Neural cell (in vitro differentiated cells): ENCODE results near the gene RAPGEF5.

ENCODE experiments used
- CTCF ChIP-seq: fragments of 450-650 bp; IDR thresholded peaks from 2 replicates; pipeline ENCODE4 v1.5.1; 2014; ENCODE audit warnings: antibody characterized with exemption, mild to moderate bottlenecking, moderate library complexity; ENCODE audit not compliant: poor library complexity, severe bottlenecking
- EP300 ChIP-seq: fragments of 450-650 bp; conservative IDR thresholded peaks from 2 replicates; pipeline ENCODE4 v1.6.1; 2014; ENCODE audit warnings: antibody characterized with exemption, mild to moderate bottlenecking, moderate library complexity; ENCODE audit not compliant: poor library complexity, severe bottlenecking
- EZH2 ChIP-seq: fragments of 200-600, 300-800 bp; shearing (Covaris generic), sonication (generic); IDR thresholded peaks from 2 replicates; pipeline ENCODE4 v1.6.1; 2014; ENCODE audit warnings: antibody characterized with exemption, low read length, borderline replicate concordance, mild to moderate bottlenecking; ENCODE audit not compliant: insufficient read depth, poor library complexity, severe bottlenecking
- MXI1 ChIP-seq: fragments of 450-650 bp; conservative IDR thresholded peaks from 2 replicates; pipeline ENCODE4 v1.6.1; 2014; ENCODE audit warnings: antibody characterized with exemption, mild to moderate bottlenecking; ENCODE audit not compliant: poor library complexity, severe bottlenecking
- POLR2AphosphoS5 ChIP-seq: IDR thresholded peaks from 2 replicates; pipeline ENCODE4 v1.6.1; 2012
- REST ChIP-seq: IDR thresholded peaks from 2 replicates; pipeline ENCODE4 v1.6.1; 2012; ENCODE audit warnings: borderline replicate concordance
- SMC3 ChIP-seq: fragments of 450-650 bp; conservative IDR thresholded peaks from 2 replicates; pipeline ENCODE4 v1.6.1; 2014; ENCODE audit warnings: antibody characterized with exemption, mild to moderate bottlenecking, moderate library complexity; ENCODE audit not compliant: poor library complexity
- TAF1 ChIP-seq: IDR thresholded peaks from 2 replicates; pipeline ENCODE4 v1.6.1; 2012; ENCODE audit warnings: low read depth

DNA sequence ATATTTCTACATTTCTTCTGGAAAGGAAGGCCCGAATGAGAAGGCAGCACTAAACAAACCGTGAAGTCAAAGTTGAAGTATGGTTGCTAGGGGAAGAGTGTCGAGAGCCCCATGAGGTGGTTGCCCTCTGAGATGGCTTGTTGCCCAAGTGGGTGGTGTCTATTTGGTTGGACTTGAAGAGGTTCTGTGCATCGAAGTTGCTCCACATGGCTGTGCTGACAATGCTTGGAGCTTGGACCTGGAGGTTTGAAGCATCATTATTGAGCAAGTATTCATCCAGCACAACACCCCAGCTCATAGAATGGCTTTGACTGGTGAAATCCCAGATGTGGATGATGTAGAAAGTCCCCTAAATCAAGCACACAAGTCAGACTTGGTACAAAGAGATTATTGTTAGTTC is 246.1 kb downstream of the RAPGEF5 start:
- TF ChIP-seq TAF1 (no peak), CTCF (no peak), EZH2 (no peak), POLR2AphosphoS5 (no peak), EP300 (no peak), REST (no peak), SMC3 (no peak), MXI1 (no peak)
